Measurements from ENCODE around the gene SEPSECS.

The SEPSECS gene

GRCh38 chr4:25081866-25082471 lies 78.3 kb downstream of the SEPSECS start:
- DNase-seq (ENCODE audit: low read depth) = no peak

GRCh38 chr4:25080571-25080970 lies 79.7 kb downstream of the SEPSECS start:
- no peak for DNase-seq (ENCODE audit: low read depth)

GRCh38 chr4:25078523-25078922 lies 81.7 kb downstream of the SEPSECS start:
- no peak for DNase-seq (ENCODE audit: low read depth)

GRCh38 chr4:25076625-25077398 lies 83.4 kb downstream of the SEPSECS start:
- DNase-seq (ENCODE audit: low read depth) = no peak

- DNase-seq (ENCODE audit: low read depth) = no peak
These were observed 84.4 kb downstream of the SEPSECS start for GRCh38 chr4:25075851-25076250.

GRCh38 chr4:25075129-25075528 lies 85.1 kb downstream of the SEPSECS start:
- DNase-seq (ENCODE audit: low read depth) = no peak

- DNase-seq (ENCODE audit: low read depth) = no peak
These were observed 89.7 kb downstream of the SEPSECS start for GRCh38 chr4:25070545-25070944.
